ENCODE results near the gene AURKB. TPM values are rescaled to one million over a fixed set of nuclear protein-coding genes. Genes with fewer than 3 reads are reported as not detected.

The AURKB gene
- total and polyA plus RNA-seq, 4 donors, result 2.1 to 5.7 (median 3.7) TPM

DNA sequence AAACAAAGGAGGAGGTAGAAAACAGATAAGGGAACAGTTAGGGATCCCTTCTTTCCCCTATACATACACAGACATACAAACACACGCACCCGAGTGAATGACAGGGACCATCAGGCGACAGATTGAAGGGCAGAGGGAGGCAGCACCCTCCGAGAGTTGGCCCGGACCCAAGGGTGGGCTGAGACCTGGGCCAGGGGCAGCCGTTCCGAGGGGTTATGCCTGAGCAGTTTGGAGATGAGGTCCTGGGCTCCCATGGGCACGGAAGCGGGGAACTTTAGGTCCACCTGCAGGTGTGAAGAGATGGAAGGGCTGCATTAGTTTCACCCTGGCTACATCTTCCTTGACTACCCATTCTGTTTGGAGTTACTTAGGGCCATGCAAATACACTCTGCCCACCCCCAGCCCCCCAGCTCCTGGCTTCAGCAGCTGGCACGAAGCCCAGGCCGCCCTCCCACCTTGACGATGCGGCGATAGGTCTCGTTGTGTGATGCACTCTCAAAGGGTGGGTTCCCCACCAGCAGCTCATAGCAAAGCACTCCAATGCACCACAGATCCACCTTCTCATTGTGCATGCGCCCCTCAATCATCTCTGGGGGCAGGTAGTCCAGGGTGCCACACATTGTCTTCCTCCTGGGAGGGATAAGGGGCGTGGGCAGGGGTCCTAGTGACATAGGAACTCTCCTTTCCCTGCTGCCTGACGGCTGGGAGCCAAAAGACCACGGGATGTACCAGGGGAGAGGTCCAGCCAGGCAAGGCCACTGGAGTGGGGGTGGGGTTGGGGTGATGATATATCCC lies 5.4 kb downstream of the AURKB start:
- no peaks in the 10 kb centered on the region for H3K27me3 ChIP-seq (ENCODE audit: control insufficient read depth in 3 of 3, insufficient read depth in 3 of 3, low read length in 2 of 3)
- WGBS, 2 donors, result 91 to 94% methylated on average over 17 to 19 of the region's 19 CpGs
- no peak for TF ChIP-seq CTCF (IDR thresholded peaks at IDR 0.05; ENCODE audit: control extremely low read depth, extremely low read depth)
- no peak for ATAC-seq (ENCODE audit: insufficient read depth, low FRiP score)
- H3K4me3 ChIP-seq, result no peak overlapping the region
- H3K9me3 ChIP-seq (ENCODE audit: control insufficient read depth in 4 of 4, insufficient read depth in 3 of 4, low read length in 3 of 4), result no peaks in the 10 kb centered on the region
- no peak for DNase-seq
- peaks cover 0 to 4% (median 0%) of the 10 kb centered on the region in 4 donors for H3K36me3 ChIP-seq (ENCODE audit: control insufficient read depth in 4 of 4, insufficient read depth in 4 of 4, low read length in 4 of 4)
- no peak overlapping the region for H3K27ac ChIP-seq (ENCODE audit: low read depth in 1 of 2, low read length in 1 of 2)
- peaks cover 0 to 8% (median under 1%) of the 10 kb centered on the region in 5 donors for H3K4me1 ChIP-seq (ENCODE audit: control insufficient read depth in 5 of 5, insufficient read depth in 5 of 5, low read length in 5 of 5)
- H3K9ac ChIP-seq (ENCODE audit: insufficient read depth in 1 of 2, low read length in 2 of 2), result no peak overlapping the region

DNA sequence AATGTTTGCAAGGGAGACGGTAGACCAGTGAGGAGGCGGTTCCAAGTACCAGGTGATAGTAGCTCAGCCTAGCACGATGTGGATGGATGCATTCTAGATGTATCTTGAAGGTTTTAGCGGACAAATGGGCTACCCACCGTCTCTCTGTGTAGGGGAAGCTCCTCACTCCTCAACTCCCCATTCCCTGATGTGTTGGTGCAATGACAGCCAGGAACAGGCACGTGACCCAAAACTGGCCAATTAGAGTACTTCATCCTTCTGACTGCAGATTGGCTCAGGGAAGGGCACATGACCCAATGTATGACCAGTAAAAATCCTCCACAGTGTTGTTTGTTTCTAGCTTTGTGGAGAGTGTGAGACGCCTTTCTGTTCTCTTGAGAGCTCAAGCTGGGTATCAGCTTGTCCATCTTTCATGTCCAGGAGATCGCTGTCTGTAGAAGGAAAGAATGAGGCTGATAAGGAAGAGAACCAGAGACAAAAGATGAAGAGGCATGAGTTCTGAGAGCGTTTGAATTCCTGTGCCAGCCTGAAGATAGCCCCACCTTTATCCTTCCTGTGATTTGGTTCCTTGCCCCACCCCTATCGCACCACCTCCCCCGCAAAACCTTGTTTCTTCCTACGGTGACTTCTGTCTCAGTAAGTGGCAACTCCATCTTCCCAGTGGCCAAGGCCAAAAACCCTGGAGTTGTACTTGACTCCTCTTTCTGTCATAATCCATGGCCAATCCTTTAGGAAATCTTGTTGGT lies 18.1 kb downstream of the AURKB start:
- H3K9ac ChIP-seq (ENCODE audit: insufficient read depth in 1 of 2, low read length in 2 of 2), result peak overlapping the region in 1 of 2 donors; percentile 59
- H3K27ac ChIP-seq (ENCODE audit: low read depth in 1 of 2, low read length in 1 of 2), result peak overlapping the region; percentile 68 to 95
- H3K4me3 ChIP-seq, result no peak overlapping the region
- peaks cover 10 to 34% (median 15%) of the 10 kb centered on the region in 5 donors for H3K4me1 ChIP-seq (ENCODE audit: control insufficient read depth in 5 of 5, insufficient read depth in 5 of 5, low read length in 5 of 5)
- WGBS, 2 donors, result 13 to 17% methylated on average over 12 of the region's 12 CpGs
- peak; percentile 82 to 94 (median 93) for DNase-seq
- no peaks in the 10 kb centered on the region for H3K27me3 ChIP-seq (ENCODE audit: control insufficient read depth in 3 of 3, insufficient read depth in 3 of 3, low read length in 2 of 3)
- TF ChIP-seq CTCF (IDR thresholded peaks at IDR 0.05; ENCODE audit: control extremely low read depth, extremely low read depth), result no peak
- no peaks in the 10 kb centered on the region for H3K9me3 ChIP-seq (ENCODE audit: control insufficient read depth in 4 of 4, insufficient read depth in 3 of 4, low read length in 3 of 4)
- no peak for ATAC-seq (ENCODE audit: insufficient read depth, low FRiP score)
- no peaks in the 10 kb centered on the region for H3K36me3 ChIP-seq (ENCODE audit: control insufficient read depth in 4 of 4, insufficient read depth in 4 of 4, low read length in 4 of 4)

DNA sequence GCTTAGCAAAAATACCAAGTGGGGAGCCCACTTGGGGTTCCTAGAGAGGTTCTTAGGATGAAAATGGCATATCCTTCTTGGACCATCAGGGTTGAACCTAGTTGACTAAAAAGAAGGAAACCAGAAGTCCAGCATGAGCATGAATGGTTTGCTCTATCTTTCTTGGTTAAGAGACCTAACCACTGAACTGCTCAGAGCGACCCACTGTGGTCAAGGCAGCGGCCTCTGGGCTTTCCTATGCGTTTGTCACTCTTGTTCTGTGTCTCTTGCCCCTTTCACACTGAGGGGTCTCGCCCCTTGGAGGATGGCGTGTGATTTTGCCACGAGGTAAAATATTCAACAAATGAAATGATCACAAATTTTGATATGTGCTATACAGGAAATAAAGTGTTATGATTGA lies 19.9 kb downstream of the AURKB start:
- H3K4me1 ChIP-seq (ENCODE audit: control insufficient read depth in 5 of 5, insufficient read depth in 5 of 5, low read length in 5 of 5), result peaks cover 10 to 34% (median 15%) of the 10 kb centered on the region in 5 donors

More for the DNA sequence above, 19.9 kb downstream of the AURKB start:
- TF ChIP-seq CTCF (IDR thresholded peaks at IDR 0.05; ENCODE audit: control extremely low read depth, extremely low read depth), result no peak
- WGBS, 2 donors, result 36 to 47% methylated on average over 6 of the region's 6 CpGs
- H3K36me3 ChIP-seq (ENCODE audit: control insufficient read depth in 4 of 4, insufficient read depth in 4 of 4, low read length in 4 of 4), result no peaks in the 10 kb centered on the region
- no peaks in the 10 kb centered on the region for H3K27me3 ChIP-seq (ENCODE audit: control insufficient read depth in 3 of 3, insufficient read depth in 3 of 3, low read length in 2 of 3)
- no peak overlapping the region for H3K4me3 ChIP-seq
- H3K9ac ChIP-seq (ENCODE audit: insufficient read depth in 1 of 2, low read length in 2 of 2), result no peak overlapping the region
- DNase-seq, result no peak
- H3K27ac ChIP-seq (ENCODE audit: low read depth in 1 of 2, low read length in 1 of 2), result peak overlapping the region; percentile 69 to 76
- H3K9me3 ChIP-seq (ENCODE audit: control insufficient read depth in 4 of 4, insufficient read depth in 3 of 4, low read length in 3 of 4), result no peaks in the 10 kb centered on the region
- no peak for ATAC-seq (ENCODE audit: insufficient read depth, low FRiP score)
